SHP77 (cell line): ENCODE data around the gene ZBED6.
"Not testable (repeated sequence)": the region's sequence is repeated elsewhere in the genome, so short reads cannot be mapped to it uniquely, and the experiment has no call there.

ENCODE experiments used
- DNase-seq, 2 experiments: peaks; one replicate each; lab custom pipeline; 2025; lab: John Stamatoyannopoulos, UW

ZBED6 gene

DNA sequence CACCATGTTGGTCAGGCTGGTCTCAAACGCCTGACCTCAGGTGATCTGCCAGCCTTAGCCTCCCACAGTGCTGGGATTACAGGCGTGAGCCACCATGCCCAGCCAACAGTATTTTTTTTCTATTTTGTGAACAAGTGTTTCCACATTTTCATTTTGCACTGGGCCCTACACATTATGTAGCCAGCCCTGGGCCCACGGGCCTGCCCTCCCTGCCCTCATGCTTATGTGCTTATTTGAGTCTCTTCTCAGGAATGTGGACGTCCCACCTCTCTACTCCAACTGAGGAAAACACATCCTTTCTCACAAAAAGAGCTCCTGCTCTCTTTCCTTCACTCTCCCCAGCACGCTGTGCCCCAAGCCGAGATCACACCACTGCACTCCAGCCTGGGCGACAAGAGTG lies 13.5 kb upstream of the ZBED6 start:
- DNase-seq, result no peak

DNA sequence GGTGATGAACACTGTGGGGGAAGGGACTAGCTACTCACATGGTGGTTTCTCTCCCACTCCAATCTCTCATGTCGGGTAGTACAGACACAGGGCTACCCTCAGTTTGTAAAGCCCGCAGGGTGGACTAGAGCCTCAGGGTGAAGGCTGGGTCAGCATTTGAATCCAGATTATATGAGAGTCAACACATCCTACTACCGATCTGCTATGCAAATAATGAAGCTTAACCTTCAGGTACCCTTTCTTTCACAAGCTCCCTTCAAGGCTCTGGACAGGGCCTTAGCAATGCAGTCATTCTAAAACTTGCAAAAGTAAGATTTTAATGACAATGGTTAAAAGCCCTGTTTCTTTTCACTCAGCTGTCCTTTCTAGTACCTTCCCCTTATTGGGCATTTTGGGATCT lies 5.5 kb upstream of the ZBED6 start:
- no peak for DNase-seq

DNA sequence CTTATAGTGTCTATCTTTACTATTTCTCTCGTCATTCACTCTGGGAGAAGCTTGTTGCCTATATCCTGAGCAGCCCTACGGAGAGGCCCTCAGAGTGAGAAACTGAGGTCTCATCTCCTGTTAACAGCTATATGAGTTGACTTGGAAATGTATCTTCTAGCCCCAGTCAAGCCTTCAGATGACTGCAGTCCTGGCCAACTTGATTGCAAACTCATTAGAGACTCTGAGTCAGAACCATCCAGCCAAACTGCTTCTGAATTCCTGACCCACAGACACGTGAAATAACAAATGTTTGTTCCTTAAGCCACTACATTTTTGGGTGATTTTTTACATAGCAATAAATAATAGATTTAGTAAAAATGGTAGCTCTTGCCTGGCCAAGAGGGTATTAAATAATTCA lies 3.9 kb upstream of the ZBED6 start:
- no peak for DNase-seq

DNA sequence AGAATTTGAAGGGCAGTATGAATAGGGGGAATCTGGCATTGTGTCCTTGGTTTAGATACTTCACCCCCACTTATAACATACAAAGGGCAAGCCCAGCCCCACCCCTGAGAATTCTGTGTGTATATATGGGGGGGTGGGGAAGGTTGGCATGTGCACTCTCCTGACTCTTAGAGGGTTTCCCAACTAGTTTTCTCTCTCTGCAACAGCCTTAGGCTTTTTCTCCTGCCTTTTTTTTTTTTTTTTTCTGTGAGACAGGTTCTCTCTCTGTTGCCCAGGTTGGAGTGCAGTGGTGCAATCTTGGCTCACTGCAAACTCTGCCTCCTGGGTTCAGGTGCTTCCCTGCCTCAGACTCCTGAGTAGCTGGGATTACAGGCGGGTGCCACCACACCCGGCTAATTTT lies 2.9 kb upstream of the ZBED6 start:
- DNase-seq, result no peak

DNA sequence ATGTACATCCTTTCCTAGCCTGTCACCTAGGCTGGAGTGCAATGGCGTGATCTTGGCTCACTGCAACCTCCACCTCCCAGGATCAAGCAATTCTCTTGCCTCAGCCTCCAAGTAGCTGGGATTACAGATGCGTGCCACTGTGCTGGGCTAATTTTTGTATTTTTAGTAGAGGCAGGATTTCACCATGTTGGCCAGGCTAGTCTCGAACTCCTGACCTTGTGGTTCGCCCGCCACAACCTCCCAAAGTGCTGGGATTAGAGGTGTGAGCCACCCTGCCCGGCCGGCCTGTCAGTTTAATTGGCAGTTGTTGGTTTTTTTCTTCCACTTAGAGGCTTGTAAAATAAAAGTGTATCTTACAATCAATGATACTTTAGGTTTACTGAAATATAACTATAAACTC lies 1.9 kb upstream of the ZBED6 start:
- DNase-seq, result not testable (repeated sequence)

DNA sequence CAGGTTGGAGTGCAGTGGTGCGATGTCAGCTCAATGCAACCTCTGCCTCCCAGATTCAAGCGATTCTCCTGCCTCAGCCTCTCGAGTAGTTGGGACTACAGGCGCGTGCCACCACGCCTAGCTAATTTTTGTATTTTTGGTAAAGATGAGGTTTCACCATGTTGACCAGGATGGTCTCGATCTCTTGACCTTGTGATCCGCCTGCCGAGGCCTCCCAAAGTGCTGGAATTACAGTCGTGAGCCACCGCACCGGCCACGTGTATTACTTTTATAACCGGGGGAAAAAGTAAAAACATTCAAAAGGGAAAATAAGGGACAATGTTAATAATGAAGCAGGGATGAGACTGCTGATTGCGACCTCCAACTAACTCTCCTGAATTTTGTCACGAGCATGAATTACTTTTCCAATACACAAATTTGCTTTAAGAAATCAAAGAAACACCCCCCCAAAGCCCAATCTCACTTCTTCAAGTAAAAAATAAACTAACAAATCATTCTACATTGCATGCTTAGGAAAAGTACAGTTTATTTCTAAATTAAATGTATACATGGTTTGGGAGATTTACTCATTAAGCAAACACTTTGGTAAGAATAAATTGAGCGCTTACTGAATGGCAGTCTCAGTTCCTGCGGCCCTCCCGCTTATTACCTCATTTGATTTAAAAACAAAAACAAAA lies 521 bp upstream of the ZBED6 start:
- DNase-seq, result no peak

DNA sequence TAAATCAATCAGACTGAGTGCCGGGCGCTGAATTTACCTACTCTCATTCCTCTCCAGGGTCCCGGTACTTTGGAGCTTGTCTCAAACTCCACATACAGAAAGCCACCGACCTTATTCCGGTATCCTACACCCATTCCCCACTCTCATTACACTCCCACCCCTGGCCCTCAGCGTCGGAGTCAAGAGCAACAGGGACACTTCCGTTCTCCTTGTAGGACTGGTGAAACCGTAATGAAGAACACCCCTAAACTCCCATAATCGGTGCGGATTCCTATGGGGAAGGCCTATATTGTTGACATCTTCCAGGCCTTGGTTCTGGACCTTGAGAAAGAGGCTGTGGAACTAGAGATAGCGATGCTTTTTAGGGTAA lies 798 bp downstream of the ZBED6 start:
- DNase-seq, result peak; percentile 40 to 42

DNA sequence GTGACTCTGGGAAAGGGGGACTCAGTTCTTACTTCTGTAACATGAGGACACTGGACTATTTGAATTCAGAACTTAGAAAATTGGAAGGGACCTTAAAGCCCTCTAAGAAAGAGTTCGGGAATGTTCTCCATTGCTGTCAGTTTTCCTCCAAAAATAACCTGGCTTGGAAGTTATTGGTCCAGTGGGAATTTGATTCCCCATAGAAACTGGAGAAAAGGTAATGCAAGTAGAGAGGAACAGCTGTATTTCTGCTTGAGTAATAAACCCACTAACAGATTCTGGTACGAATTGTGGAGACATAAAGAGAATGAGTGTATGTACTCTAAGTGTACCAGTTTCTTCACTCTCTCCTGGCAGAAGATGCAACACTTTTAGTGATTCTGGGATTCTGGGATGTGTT lies 1.8 kb downstream of the ZBED6 start:
- DNase-seq, result no peak

DNA sequence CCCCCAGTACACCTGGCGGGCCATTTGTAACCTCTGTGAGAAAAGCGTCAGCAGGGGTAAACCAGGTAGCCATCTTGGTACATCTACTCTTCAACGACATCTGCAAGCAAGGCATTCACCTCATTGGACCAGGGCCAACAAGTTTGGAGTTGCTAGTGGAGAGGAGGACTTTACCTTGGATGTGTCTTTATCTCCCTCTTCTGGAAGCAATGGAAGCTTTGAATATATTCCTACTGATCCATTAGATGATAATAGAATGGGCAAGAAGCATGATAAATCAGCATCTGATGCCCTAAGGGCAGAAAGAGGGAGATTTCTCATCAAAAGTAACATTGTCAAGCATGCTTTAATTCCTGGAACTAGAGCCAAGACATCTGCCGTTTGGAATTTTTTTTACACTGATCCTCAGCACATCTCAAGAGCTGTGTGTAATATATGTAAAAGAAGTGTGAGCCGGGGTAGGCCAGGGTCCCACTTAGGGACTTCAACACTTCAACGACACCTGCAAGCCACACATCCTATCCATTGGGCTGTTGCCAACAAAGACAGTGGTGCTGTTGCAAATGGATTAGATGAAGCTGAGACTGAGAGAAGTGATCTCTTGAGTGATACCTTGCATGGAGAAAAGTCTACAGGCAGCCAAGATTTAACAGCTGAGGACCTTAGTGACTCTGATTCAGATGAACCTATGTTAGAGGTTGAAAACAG lies 2.7 kb downstream of the ZBED6 start:
- DNase-seq, result no peak

DNA sequence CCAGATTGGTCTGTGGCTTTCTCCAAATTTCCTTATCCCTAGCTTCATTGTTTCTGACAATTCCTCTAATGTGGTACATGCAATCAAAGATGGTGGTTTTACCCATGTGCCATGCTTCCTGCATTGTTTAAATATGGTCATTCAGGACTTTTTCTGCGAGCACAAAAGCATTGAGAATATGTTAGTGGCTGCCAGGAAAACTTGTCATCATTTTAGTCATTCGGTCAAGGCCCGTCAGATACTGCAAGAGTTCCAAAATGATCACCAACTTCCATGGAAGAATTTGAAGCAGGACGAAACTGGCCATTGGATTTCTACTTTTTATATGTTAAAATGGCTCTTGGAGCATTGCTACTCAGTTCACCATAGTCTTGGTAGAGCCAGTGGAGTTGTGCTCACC lies 3.7 kb downstream of the ZBED6 start:
- DNase-seq, result no peak

DNA sequence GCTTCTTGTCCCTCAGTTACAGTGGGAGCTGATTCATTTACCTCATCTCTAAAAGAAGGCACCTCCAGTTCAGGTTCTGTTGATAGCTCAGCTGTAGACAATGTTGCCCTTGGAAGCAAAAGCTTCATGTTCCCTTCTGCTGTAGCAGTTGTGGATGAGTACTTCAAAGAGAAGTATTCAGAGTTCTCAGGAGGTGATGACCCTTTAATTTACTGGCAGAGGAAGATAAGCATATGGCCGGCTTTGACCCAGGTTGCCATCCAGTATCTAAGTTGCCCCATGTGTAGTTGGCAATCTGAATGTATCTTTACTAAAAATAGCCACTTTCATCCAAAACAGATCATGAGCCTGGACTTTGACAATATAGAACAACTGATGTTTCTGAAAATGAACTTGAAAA lies 4.5 kb downstream of the ZBED6 start:
- DNase-seq, result no peak

DNA sequence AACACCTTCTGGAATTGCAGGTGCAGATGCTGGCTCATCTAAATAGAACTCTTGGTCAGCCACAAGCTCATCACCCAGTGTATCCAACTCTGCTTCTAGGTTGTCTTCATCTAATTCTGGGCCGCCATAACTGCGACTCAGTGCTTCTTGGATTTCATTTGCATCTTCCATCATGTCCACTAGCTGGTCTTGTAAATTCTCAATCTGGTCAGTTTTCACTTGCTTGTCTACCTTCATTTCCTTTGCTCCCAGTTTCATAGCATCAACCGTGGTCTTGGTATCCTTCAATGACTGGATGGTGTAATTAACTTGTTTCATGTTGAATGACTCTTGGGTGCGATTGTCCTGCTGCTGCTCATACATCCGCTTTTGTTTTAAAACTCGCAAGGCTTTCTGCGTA lies 10.3 kb downstream of the ZBED6 start:
- no peak for DNase-seq

DNA sequence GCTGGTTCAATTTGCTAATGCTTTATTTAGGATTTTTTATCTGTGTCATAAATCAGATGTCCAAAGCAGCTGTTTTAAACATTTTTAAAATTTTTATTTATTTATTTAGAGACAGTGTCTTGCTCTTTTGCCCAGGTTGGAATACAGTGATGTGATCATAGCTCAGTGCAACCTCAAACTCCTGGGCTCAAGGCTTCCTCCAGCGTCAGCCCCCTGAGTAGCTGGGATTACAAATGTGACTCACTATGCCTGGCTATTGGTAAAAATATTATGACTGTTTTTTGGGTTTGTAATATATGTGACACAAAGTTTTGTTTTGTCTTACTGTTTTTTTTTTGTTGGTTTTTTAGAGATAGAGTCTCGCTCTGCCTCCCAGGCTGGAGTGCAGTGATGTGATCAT lies 11.8 kb downstream of the ZBED6 start:
- no peak for DNase-seq

DNA sequence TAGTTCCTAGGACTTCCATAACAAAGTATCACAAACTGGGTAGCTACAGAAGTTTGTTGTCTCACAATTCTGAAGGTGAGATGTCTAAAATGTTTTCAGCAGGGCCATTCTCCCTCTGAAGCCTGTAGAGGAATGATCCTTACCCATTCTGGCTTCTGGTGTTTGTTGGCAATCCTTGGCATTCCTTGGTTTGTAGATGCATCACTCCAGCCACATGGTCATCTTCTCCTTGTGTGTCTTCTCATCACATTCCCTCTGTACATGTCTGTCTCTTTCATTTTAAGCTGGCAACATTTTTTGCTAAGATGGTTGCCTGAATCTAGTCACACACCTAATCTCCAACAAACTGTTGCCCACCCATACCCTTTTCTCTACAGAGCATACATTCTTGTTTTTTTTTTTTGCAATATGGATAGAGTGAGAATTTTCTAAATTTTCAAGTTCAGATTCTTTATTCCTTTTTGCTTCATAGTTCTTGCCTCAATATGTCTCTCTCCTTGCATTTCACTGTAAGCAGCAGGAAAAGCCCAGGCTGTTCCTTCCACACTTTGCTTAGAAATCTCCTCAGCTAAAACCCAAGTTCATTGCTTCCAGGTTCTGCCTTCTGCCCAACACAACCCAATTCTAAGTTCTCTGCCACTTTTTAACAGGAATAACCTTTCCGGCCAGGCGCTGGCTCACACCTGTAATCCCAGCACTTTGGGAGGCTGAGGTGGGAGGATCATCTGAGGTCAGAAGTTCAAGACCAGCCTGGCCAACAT lies 18.3 kb downstream of the ZBED6 start:
- no peak for DNase-seq

DNA sequence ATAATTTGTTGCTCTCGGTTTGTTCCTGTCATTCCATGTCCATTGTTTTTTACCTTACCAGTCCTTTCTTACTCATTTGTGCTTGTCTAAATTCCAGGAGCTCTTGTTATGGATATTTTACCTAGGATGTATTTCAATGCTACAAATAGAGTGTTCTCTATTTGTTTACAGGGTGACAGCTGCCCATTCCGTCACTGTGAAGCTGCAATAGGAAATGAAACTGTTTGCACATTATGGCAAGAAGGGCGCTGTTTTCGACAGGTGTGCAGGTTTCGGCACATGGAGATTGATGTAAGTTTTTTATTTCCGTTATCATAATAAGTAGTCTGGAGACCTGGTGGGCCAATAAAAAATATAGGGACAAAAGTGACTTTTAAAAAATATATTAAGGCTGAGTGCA lies 23.0 kb downstream of the ZBED6 start:
- no peak for DNase-seq

DNA sequence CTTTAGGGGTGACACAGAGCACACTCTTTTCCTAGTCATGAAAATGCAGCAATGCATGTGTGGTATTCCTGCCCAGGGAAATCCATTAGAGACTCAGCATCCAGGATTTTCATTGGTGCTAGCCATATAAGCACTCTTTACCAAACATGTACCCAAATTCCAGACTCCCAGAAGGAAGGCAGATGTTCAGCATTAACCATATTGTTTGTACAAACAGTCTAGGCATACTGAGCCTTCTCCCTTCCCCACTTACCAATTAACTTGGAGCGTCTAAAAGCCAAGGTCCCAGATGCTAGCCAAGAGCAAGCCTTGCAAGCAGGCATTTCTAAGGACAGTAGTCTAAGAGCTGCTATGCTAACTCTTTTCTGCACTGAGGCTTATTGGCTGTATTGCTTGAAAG lies 27.9 kb downstream of the ZBED6 start:
- no peak for DNase-seq

DNA sequence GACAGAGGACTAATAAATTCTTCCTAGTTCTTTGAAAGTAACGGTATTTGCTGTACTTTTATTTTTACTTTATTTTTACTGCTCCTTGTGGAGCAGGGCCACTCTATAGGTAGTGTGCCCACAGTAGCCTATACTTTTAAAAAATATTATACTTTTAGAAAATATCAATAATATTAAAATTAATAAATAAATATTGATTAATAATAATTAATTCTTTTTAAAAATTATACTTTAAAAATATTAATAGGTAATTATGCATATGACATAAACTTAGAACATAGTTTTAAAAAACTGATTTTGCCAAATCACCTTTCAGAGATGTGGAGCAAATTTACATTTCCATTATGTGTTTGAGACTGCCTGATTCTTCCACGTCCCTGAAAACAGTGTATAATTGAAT lies 30.8 kb downstream of the ZBED6 start:
- DNase-seq, result no peak

DNA sequence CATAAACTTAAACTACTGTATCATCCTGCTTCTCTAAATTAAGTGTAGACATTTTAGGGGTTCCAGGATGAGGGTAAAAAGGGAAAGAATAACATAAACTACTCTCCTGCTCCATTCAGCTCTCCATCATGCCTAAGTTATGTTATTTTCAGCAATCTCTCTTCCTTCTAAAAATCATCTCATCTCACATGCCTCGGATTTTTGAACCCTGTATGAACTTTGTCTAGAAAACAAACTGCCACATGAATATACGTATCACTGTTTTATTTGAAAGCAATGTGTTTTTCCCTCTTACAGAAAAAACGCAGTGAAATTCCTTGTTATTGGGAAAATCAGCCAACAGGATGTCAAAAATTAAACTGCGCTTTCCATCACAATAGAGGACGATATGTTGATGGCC lies 32.6 kb downstream of the ZBED6 start:
- DNase-seq, result no peak

DNA sequence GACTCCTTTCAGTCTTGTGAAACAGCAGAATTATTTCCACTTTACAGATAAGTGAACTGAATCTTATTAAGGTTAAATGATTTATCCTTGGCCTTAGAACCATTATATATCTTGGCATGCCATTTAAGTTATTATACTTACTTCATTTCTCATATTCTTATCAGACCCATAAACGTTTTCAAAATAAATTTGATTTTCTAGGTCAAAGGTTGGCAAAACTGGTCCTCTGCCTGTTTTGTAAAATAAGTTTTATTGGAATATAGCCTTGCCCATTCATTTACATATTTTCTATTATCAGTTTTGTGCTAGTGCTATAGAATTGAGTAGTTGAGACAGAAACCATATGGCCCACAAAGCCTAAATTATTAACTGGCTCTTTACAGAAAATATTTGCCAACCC lies 33.1 kb downstream of the ZBED6 start:
- no peak for DNase-seq

DNA sequence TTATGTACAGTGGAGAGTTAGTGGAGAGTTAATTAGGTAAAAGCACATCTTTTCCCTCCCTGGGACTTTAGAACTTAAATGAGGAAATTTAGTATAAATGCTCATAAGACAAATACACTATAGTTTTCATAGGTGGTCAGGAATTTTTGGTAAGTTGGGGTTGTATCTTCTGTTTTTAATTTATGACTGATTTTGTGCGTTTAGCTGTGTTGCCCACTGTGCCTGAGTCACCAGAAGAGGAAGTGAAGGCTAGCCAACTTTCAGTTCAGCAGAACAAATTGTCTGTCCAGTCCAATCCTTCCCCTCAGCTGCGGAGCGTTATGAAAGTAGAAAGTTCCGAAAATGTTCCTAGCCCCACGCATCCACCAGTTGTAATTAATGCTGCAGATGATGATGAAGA lies 33.8 kb downstream of the ZBED6 start:
- not testable (repeated sequence) for DNase-seq

DNA sequence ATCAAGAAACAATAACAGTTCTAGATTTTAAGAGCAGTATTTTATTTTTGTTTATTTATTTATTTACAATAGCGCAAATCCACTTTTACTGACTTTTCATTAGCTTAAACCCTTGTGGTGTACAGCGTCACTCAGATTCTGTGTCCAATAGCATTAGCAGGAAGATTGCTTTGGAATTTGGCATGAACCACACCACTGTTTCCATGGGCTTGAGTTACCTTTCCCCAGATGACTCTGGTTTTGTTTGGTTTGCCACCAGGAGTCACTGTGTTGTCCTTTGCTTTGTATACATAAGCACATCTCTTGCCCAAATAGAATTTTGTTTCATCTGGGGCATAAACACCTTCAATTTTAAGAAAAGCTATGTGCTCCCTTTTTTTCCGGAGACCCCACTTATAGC lies 40.1 kb downstream of the ZBED6 start:
- no peak for DNase-seq

DNA sequence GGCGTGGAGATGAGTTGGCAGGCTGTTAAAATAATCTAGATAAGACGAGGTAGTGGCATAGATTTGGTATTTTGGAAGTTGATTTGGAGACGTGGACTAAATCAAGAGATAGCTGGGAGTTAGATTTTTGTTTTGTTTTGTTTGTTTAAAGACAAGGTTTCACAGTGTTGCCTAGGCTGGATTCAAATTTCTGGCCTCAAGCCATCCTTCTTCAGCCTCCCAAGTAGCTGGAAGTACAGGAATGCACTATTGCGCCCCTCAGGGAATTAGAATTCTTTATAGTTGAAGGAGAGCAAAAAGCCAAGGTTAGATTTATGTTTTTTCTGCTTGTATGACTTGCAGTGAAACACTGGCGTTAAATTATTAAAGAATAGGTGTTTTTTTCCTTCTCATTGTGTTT lies 43.7 kb downstream of the ZBED6 start:
- DNase-seq, result no peak

DNA sequence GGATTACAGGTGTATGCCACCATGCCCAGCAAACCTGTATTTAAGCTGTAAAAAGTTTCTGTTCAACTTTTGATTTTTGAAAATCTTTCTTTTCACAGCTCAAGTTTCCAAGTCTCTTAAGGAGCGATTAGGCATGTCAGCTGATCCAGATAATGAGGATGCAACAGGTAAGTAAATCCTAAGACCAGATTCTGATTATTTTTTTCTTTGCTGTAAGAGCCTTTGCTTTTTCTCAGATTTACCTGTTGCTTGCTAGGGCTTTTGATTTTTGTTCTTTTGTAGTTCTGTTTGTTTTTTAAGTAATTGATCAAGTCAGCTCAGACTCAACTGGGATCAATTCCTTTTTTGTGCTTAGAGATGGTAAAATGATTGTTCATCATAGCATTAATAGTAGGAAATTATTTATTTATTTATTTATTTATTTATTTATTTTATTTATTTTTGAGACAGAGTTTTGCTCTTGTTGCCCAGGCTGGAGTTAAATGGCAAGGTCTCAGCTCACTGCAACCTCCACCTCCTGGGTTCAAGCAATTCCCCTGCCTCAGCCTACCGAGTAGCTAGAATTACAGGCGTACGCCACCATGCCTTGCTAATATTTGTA lies 44.9 kb downstream of the ZBED6 start:
- no peak for DNase-seq
